ENCODE results near the gene CD63.

DNA sequence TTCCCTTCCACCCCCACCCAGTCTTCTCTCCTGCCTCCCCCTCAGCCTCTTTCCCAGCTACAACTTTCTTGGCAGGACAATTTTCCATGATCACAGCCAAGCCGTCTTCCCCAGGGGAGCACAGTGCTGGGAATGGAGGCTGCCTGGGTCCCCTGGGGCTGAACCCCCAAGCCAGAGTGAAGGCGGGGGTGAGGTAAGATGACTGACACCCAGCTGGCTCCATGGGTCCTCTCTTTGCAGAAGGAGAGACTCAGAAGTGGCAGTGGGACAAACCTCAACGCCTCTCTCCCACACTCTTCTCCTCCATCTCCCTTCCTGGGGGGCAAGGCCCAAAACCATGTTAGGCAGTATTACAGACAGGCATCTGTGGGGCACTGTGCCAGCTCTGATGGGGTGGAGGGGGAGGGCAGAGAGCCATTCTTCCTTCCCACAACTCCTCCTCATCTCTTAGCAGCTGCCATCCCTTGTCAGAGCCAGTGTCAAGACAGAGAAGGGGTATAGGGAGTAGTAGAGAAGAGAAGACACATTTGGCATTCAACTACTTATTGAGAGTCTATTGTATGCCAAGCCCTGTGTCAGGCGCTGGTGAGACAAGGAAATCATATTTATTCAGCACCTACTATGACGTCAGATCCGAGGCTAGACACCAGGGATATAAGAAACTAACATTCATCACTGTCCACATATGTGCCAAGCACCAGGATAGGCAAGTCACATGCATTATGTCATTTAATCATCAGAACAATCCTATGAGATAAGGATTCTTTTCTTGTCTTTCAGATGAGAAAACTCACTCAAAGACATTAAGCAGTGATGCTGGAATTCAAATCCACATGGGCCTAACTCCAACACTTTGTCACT lies 24.7 kb downstream of the CD63 start:
- TF ChIP-seq, protein P1, sequence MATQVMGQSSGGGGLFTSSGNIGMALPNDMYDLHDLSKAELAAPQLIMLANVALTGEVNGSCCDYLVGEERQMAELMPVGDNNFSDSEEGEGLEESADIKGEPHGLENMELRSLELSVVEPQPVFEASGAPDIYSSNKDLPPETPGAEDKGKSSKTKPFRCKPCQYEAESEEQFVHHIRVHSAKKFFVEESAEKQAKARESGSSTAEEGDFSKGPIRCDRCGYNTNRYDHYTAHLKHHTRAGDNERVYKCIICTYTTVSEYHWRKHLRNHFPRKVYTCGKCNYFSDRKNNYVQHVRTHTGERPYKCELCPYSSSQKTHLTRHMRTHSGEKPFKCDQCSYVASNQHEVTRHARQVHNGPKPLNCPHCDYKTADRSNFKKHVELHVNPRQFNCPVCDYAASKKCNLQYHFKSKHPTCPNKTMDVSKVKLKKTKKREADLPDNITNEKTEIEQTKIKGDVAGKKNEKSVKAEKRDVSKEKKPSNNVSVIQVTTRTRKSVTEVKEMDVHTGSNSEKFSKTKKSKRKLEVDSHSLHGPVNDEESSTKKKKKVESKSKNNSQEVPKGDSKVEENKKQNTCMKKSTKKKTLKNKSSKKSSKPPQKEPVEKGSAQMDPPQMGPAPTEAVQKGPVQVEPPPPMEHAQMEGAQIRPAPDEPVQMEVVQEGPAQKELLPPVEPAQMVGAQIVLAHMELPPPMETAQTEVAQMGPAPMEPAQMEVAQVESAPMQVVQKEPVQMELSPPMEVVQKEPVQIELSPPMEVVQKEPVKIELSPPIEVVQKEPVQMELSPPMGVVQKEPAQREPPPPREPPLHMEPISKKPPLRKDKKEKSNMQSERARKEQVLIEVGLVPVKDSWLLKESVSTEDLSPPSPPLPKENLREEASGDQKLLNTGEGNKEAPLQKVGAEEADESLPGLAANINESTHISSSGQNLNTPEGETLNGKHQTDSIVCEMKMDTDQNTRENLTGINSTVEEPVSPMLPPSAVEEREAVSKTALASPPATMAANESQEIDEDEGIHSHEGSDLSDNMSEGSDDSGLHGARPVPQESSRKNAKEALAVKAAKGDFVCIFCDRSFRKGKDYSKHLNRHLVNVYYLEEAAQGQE (tag by site-specific recombination; IDR thresholded peaks at IDR 0.05): no peak
- TF ChIP-seq ZNF311 (tag by site-specific recombination; IDR thresholded peaks at IDR 0.05; ENCODE audit: borderline replicate concordance) (no peak), ZNF658 (tag by site-specific recombination; IDR thresholded peaks at IDR 0.05) (no peak)
- TF ChIP-seq, protein P2, sequence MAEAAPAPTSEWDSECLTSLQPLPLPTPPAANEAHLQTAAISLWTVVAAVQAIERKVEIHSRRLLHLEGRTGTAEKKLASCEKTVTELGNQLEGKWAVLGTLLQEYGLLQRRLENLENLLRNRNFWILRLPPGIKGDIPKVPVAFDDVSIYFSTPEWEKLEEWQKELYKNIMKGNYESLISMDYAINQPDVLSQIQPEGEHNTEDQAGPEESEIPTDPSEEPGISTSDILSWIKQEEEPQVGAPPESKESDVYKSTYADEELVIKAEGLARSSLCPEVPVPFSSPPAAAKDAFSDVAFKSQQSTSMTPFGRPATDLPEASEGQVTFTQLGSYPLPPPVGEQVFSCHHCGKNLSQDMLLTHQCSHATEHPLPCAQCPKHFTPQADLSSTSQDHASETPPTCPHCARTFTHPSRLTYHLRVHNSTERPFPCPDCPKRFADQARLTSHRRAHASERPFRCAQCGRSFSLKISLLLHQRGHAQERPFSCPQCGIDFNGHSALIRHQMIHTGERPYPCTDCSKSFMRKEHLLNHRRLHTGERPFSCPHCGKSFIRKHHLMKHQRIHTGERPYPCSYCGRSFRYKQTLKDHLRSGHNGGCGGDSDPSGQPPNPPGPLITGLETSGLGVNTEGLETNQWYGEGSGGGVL (tag by site-specific recombination; IDR thresholded peaks at IDR 0.05): no peak
